RWPE2 (cell line): ENCODE results near the gene ZMIZ1.

ENCODE experiments used
- ATAC-seq: fragments of 200-7000 bp; cut with Tn5 transposase; 3 replicates; pipeline ENCODE4 v1.9.1; 2021; ENCODE audit warnings: low read depth
- DNase-seq: peaks from one replicate; pipeline ENCODE4 v3.0.0-alpha.2; 2020; ENCODE audit warnings: low spot score
- H3K27ac ChIP-seq: fragments of 450-650 bp; 2 replicates; pipeline ENCODE4 v1.5.1; 2017; ENCODE audit warnings: mild to moderate bottlenecking; ENCODE audit not compliant: poor library complexity, severe bottlenecking
- H3K27me3 ChIP-seq: fragments of 250-450 bp; sonication (Bioruptor Pico); 2 replicates; pipeline ENCODE4 v1.5.1; 2021; ENCODE audit warnings: mild to moderate bottlenecking, moderate library complexity; ENCODE audit not compliant: insufficient read depth, poor library complexity, severe bottlenecking
- H3K36me3 ChIP-seq: fragments of 250-450 bp; sonication (Bioruptor Pico); 2 replicates; pipeline ENCODE4 v1.5.1; 2020; ENCODE audit warnings: low read depth, mild to moderate bottlenecking, moderate library complexity
- H3K4me1 ChIP-seq: fragments of 250-450 bp; sonication (Bioruptor Pico); 2 replicates; pipeline ENCODE4 v1.5.1; 2021; ENCODE audit warnings: mild to moderate bottlenecking, moderate library complexity; ENCODE audit not compliant: insufficient read depth, poor library complexity, severe bottlenecking
- H3K4me3 ChIP-seq: fragments of 250-450 bp; sonication (Bioruptor Pico); 2 replicates; pipeline ENCODE4 v1.5.1; 2021; ENCODE audit warnings: mild to moderate bottlenecking, moderate library complexity; ENCODE audit not compliant: severe bottlenecking
- H3K9me3 ChIP-seq: fragments of 250-450 bp; sonication (Bioruptor Pico); 2 replicates; pipeline ENCODE4 v1.5.1; 2021; ENCODE audit warnings: mild to moderate bottlenecking, moderate library complexity; ENCODE audit not compliant: severe bottlenecking
- CTCF ChIP-seq: fragments of 450-650 bp; IDR thresholded peaks from one replicate; pipeline ENCODE4 v1.5.1; 2017; ENCODE audit warnings: mild to moderate bottlenecking, moderate library complexity; ENCODE audit not compliant: poor library complexity, severe bottlenecking

ZMIZ1 gene

GRCh38 chr10:79045566-79046175 is 23.1 kb upstream of the ZMIZ1 start:
- TF ChIP-seq CTCF = no peak
- Histone ChIP-seq H3K4me1 (peaks cover 20% of the 10 kb centered on the region), H3K27ac (no peak overlapping the region), H3K9me3 (no peaks in the 10 kb centered on the region), H3K36me3 (no peaks in the 10 kb centered on the region), H3K4me3 (no peak overlapping the region), H3K27me3 (no peaks in the 10 kb centered on the region)
- ATAC-seq = no peak
- peak; percentile 21 for DNase-seq

- H3K36me3 ChIP-seq = no peaks in the 10 kb centered on the region
- DNase-seq (peak; percentile 23), ATAC-seq (no peak)
- TF ChIP-seq CTCF = no peak
- H3K4me1 ChIP-seq = peaks cover 27% of the 10 kb centered on the region
- no peak overlapping the region for H3K4me3 ChIP-seq
- no peaks in the 10 kb centered on the region for H3K27me3 ChIP-seq
- no peak overlapping the region for H3K27ac ChIP-seq
- H3K9me3 ChIP-seq = no peaks in the 10 kb centered on the region
Measured at GRCh38 chr10:79046326-79046725, 22.4 kb upstream of the ZMIZ1 start.

GRCh38 chr10:79046741-79047583 is 21.8 kb upstream of the ZMIZ1 start:
- H3K9me3 ChIP-seq = no peaks in the 10 kb centered on the region
- H3K27me3 ChIP-seq = no peaks in the 10 kb centered on the region
- no peak for ATAC-seq
- peak; percentile 40 for DNase-seq
- no peak overlapping the region for H3K4me3 ChIP-seq
- H3K36me3 ChIP-seq = no peaks in the 10 kb centered on the region
- no peak overlapping the region for H3K27ac ChIP-seq
- peaks cover 30% of the 10 kb centered on the region for H3K4me1 ChIP-seq
- no peak for TF ChIP-seq CTCF

- H3K4me3 ChIP-seq = no peak overlapping the region
- no peak for ATAC-seq
- no peak overlapping the region for H3K27ac ChIP-seq
- peaks cover 30% of the 10 kb centered on the region for H3K4me1 ChIP-seq
- TF ChIP-seq CTCF = no peak
- peak; percentile 15 for DNase-seq
- H3K9me3 ChIP-seq = no peaks in the 10 kb centered on the region
- H3K36me3 ChIP-seq = no peaks in the 10 kb centered on the region
- no peaks in the 10 kb centered on the region for H3K27me3 ChIP-seq
Measured at GRCh38 chr10:79047584-79047874, 21.2 kb upstream of the ZMIZ1 start.
